Fibroblast of the aortic adventitia (primary cell): Measurements from ENCODE around the gene DNAJB2. TPM values are rescaled to one million over a fixed set of nuclear protein-coding genes. Genes with fewer than 3 reads are reported as not detected.

Experiments used
- DNase-seq: peaks from one replicate; pipeline ENCODE4 v3.0.0-alpha.2; 2010; ENCODE audit warnings: low read depth
- H3K4me3 ChIP-seq: 2 replicates; pipeline ENCODE4 v1.5.1; 2011; ENCODE audit warnings: low read depth, mild to moderate bottlenecking, control low read depth, low read length, moderate library complexity
- CTCF ChIP-seq: IDR thresholded peaks from 2 replicates; pipeline ENCODE4 v1.5.1; 2011; ENCODE audit warnings: mild to moderate bottlenecking, low read length, control low read depth, inconsistent platforms; ENCODE audit not compliant: insufficient read depth
- total RNA-seq: library from RNA; depleted of rRNA; stranded (reverse); fragments of >200 nt; gene quantifications from 2 replicates; pipeline ENCODE4 v1.2.3, GENCODE V29; 2012; ENCODE audit warnings: low replicate concordance

The DNAJB2 gene
- total RNA-seq, 1 donor = 28.0 TPM

GRCh38 chr2:219245899-219246230 lies 33.3 kb upstream of the DNAJB2 start:
- no peak for DNase-seq
- TF ChIP-seq CTCF = no peak
- H3K4me3 ChIP-seq = peak overlapping the region; percentile 98

- DNase-seq = no peak
- no peak for TF ChIP-seq CTCF
- H3K4me3 ChIP-seq = peak overlapping the region; percentile 98
These were observed 32.6 kb upstream of the DNAJB2 start for GRCh38 chr2:219246559-219246958.

GRCh38 chr2:219247678-219248642 lies 31.2 kb upstream of the DNAJB2 start:
- no peak overlapping the region for H3K4me3 ChIP-seq
- no peak for DNase-seq
- TF ChIP-seq CTCF = no peak

GRCh38 chr2:219248845-219249202 lies 30.3 kb upstream of the DNAJB2 start:
- TF ChIP-seq CTCF = no peak
- H3K4me3 ChIP-seq = no peak overlapping the region
- DNase-seq = no peak

GRCh38 chr2:219249203-219249980 lies 29.8 kb upstream of the DNAJB2 start:
- peak overlapping the region; percentile 7 for H3K4me3 ChIP-seq
- DNase-seq = peak; percentile 91
- TF ChIP-seq CTCF = no peak

GRCh38 chr2:219250049-219250781 lies 29.0 kb upstream of the DNAJB2 start:
- no peak overlapping the region for H3K4me3 ChIP-seq
- DNase-seq = no peak
- no peak for TF ChIP-seq CTCF
